ENCODE measurements around the gene RANBP6.

RANBP6 gene

DNA sequence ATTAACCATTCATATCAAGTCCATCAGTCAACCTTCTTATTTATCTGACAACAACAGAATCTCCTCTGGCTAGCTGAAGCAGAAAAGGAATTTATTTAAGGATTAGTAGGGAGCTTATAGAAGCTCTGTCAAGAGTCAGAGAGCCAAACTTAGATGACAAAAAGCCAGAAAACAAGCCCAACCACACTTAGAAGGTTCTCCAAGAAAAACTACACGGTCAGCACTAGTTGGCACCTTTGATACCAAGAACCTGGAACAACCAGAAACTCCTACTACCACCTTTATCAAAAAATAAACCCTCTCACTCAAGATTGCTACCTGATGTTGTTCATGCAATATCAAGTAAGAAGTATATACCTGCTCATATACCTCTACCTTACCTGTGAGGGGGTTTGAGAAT lies 36.9 kb downstream of the RANBP6 start:
- DNase-seq (ENCODE audit: insufficient read length, low spot score) (no peak), FAIRE-seq (no peak)
- TF ChIP-seq SPI1 (IDR thresholded peaks at IDR 0.05; ENCODE audit: low read depth, low read length) (no peak), POLR2A (IDR thresholded peaks at IDR 0.05; ENCODE audit: low read depth, low read length) (no peak), POU2F2 (IDR thresholded peaks at IDR 0.05; ENCODE audit: low read depth, low read length) (no peak), PAX5 (IDR thresholded peaks at IDR 0.05; ENCODE audit: insufficient read depth, low read length, severe bottlenecking) (no peak), POLR2AphosphoS5 (IDR thresholded peaks at IDR 0.05; ENCODE audit: low read depth, low read length) (no peak), TAF1 (IDR thresholded peaks at IDR 0.05; ENCODE audit: low read depth, low read length) (no peak)

DNA sequence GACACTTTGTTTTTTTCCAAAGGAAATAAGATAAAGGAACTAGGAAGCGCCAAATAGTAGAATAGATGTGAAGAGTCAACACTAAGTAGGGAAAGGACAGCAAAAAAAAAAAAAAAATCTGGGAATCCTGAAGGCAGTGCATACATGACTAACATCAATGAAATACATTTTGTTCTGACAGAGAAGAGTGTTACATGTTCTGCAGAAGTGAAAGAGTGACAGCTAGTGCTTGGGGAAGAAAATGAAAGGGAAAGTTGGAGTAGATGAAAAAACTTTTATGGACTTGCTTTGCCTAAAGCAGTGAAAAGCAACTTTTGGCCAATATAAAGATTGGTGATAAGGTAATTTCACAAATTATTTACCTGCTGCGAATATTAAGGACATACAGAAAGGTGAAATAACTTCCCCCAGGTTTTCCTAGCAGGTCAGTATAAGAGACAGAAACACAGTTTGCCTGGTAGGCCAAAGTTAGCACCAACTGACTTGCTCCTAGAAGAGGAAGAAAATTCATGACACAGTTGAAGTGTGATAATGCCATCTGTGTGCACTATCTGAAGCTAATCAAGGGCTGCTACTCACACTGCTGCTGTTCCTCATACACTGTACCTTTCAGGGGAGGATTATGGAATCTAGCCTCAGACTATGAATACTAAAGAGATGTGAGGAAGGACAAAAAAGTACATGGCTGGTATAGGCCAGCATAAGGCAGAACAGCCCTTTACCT lies 38.6 kb downstream of the RANBP6 start:
- TF ChIP-seq SPI1 (IDR thresholded peaks at IDR 0.05; ENCODE audit: low read depth, low read length) = peak; percentile 21; the same call in 1 of the 2 replicates
- TF ChIP-seq POU2F2 (IDR thresholded peaks at IDR 0.05; ENCODE audit: low read depth, low read length) = no peak
- FAIRE-seq = peak; percentile 85
- no peak for DNase-seq (ENCODE audit: insufficient read length, low spot score)

- no peak for FAIRE-seq
- TF ChIP-seq POLR2AphosphoS5 (IDR thresholded peaks at IDR 0.05; ENCODE audit: low read depth, low read length) = no peak
- DNase-seq (ENCODE audit: insufficient read length, low spot score) = no peak
Measured at GRCh38 chr9:5971740-5972139, 43.7 kb downstream of the RANBP6 start.
